HUES48 (cell line): ENCODE measurements around the gene PHC2.
A peak's percentile ranks its signal among the peaks of the same experiment; 100 is the strongest.

Source experiments
- H3K27ac ChIP-seq: one replicate; pipeline ENCODE4 v1.7.0; 2013; ENCODE audit warnings: low read depth, low read length, inconsistent platforms
- H3K27me3 ChIP-seq: 2 replicates; pipeline ENCODE4 v1.6.1; 2013; ENCODE audit warnings: mild to moderate bottlenecking, low read length; ENCODE audit not compliant: control insufficient read depth, insufficient read depth
- H3K36me3 ChIP-seq: 2 replicates; pipeline ENCODE4 v1.6.1; 2013; ENCODE audit warnings: low read length; ENCODE audit not compliant: control insufficient read depth, insufficient read depth
- H3K4me1 ChIP-seq: 2 replicates; pipeline ENCODE4 v1.6.1; 2013; ENCODE audit warnings: mild to moderate bottlenecking, low read length; ENCODE audit not compliant: control insufficient read depth, insufficient read depth
- H3K4me3 ChIP-seq: 2 replicates; pipeline ENCODE4 v1.5.1; 2013; ENCODE audit warnings: mild to moderate bottlenecking, low read depth, low read length
- H3K9ac ChIP-seq: 2 replicates; pipeline ENCODE4 v1.6.1; 2013; ENCODE audit warnings: mild to moderate bottlenecking, low read depth, low read length, moderate library complexity
- H3K9me3 ChIP-seq: 2 replicates; pipeline ENCODE4 v1.6.1; 2013; ENCODE audit warnings: low read length; ENCODE audit not compliant: control insufficient read depth, insufficient read depth

The PHC2 gene, protein sequence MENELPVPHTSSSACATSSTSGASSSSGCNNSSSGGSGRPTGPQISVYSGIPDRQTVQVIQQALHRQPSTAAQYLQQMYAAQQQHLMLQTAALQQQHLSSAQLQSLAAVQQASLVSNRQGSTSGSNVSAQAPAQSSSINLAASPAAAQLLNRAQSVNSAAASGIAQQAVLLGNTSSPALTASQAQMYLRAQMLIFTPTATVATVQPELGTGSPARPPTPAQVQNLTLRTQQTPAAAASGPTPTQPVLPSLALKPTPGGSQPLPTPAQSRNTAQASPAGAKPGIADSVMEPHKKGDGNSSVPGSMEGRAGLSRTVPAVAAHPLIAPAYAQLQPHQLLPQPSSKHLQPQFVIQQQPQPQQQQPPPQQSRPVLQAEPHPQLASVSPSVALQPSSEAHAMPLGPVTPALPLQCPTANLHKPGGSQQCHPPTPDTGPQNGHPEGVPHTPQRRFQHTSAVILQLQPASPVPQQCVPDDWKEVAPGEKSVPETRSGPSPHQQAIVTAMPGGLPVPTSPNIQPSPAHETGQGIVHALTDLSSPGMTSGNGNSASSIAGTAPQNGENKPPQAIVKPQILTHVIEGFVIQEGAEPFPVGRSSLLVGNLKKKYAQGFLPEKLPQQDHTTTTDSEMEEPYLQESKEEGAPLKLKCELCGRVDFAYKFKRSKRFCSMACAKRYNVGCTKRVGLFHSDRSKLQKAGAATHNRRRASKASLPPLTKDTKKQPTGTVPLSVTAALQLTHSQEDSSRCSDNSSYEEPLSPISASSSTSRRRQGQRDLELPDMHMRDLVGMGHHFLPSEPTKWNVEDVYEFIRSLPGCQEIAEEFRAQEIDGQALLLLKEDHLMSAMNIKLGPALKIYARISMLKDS

GRCh38 chr1:33430692-33431593, at the start of gene PHC2:
Gene PHC2, minus strand, starts transcription at chr1:33431095. Its CDS starts 55,556 bp downstream, at chr1:33375539.
- Histone ChIP-seq H3K4me3 (peak within 1 kb of the TSS; percentile 74), H3K27me3 (peaks cover 32% of the 10 kb centered on the region), H3K9ac (no peak within 1 kb of the TSS), H3K9me3 (no peaks in the 10 kb centered on the region), H3K36me3 (no peaks in the 10 kb centered on the region), H3K27ac (no peak within 1 kb of the TSS), H3K4me1 (peaks cover 16% of the 10 kb centered on the region)

DNA sequence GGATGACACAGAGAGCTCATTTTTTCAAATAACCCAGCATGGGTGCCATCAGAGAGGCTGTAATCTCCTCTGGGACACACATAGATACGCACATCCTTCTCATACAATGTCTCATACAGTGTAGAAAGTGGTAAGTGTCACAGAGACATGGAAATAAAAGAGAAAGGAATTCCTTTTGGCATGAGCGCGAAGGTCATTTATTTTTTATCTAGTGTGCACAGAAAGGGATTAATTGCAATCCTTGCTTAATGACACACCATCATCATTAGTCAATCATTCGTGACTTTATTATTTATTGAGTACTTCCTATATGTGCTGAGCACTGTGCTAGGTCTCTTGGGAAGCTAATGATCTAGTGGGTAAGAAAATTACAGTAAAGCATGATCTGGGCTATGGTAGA, 46.6 kb upstream of the PHC2 start:
- H3K4me1 ChIP-seq = no peaks in the 10 kb centered on the region
- H3K36me3 ChIP-seq = peaks cover 7% of the 10 kb centered on the region; the same call in 1 of the 2 replicates
- H3K27ac ChIP-seq = no peak overlapping the region
- H3K27me3 ChIP-seq = no peaks in the 10 kb centered on the region
- no peaks in the 10 kb centered on the region for H3K9me3 ChIP-seq
- H3K9ac ChIP-seq = no peak overlapping the region
- H3K4me3 ChIP-seq = no peak overlapping the region

DNA sequence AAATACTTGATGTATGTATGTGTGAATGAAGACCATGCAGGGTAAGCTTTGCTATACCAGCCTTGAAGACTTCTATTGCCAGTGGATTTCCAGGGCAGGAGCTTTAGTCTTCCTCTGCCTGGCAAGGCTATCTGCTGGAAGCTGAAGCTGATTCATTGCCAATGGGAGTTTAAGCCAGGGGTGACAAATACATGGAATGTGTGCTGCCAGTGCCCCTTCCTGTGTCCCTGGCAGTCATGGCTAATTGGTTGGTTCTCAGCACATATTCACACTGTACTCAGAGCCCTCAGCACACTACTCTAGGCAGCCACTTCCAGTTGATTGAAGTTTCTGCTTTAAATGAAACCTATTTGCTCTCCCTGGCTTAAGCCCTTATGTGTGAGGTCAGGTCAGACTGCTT, 43.0 kb upstream of the PHC2 start:
- no peak overlapping the region for H3K27ac ChIP-seq
- peaks cover 16% of the 10 kb centered on the region; the same call in 1 of the 2 replicates for H3K4me1 ChIP-seq
- H3K4me3 ChIP-seq = no peak overlapping the region
- H3K9me3 ChIP-seq = no peaks in the 10 kb centered on the region
- no peak overlapping the region for H3K9ac ChIP-seq
- no peaks in the 10 kb centered on the region for H3K36me3 ChIP-seq
- no peaks in the 10 kb centered on the region for H3K27me3 ChIP-seq

GRCh38 chr1:33472269-33472980, 41.5 kb upstream of the PHC2 start, which contains the start of gene ZSCAN20:
Gene ZSCAN20, plus strand, starts transcription at chr1:33472645. Its CDS starts 6,644 bp downstream, at chr1:33479289.
- peak within 1 kb of the TSS; percentile 71 for H3K4me3 ChIP-seq
- peaks cover 16% of the 10 kb centered on the region; the same call in 1 of the 2 replicates for H3K4me1 ChIP-seq
- no peaks in the 10 kb centered on the region for H3K36me3 ChIP-seq
- H3K27ac ChIP-seq = no peak within 1 kb of the TSS
- H3K9ac ChIP-seq = no peak within 1 kb of the TSS
- no peaks in the 10 kb centered on the region for H3K9me3 ChIP-seq
- no peaks in the 10 kb centered on the region for H3K27me3 ChIP-seq

DNA sequence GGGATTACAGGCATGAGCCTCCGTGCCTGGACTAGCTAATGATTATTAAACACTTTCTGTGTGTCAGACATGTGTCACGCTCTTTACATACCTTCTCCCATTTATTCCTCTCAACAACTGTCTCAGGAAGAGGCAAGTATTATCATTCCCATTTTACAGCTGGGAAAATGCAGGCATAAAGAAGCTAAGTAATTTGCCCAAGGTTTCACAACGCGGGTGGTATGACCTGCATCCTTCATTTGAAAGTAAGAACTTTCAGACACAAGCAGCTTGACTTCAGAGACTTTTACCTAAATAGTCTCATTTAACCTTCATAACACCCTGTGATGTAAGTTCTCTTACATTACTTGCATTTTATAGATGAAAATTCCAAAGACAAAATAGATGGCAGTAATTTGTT, 40.5 kb upstream of the PHC2 start:
- H3K4me3 ChIP-seq = no peak overlapping the region
- H3K36me3 ChIP-seq = no peaks in the 10 kb centered on the region
- no peak overlapping the region for H3K9ac ChIP-seq
- H3K9me3 ChIP-seq = no peaks in the 10 kb centered on the region
- no peaks in the 10 kb centered on the region for H3K27me3 ChIP-seq
- H3K27ac ChIP-seq = no peak overlapping the region
- H3K4me1 ChIP-seq = peaks cover 16% of the 10 kb centered on the region; the same call in 1 of the 2 replicates

DNA sequence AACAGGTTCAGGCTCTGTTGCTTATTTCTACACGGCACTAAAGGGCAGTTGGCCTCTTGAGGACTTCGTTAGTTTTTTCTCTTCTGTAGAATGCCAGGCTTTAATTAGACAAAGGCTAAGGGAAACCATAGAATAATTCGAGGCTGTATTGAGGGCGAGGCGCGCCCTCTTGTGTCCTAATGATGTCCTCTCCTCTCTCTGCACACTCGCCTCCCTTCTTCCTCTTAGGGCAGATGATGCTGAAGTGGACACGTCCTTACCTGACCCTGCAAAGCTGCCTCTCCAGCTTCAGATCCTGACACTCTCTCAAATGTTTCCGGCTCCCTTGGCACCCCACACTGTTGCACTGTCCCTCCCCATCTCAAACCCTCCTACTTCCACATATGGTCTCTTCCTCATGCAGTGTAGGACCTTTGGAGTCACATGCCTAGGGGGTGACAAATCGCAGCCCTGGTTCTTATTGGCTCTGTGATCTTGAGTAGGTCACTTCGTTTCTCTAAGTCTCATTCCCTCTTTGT, 39.7 kb upstream of the PHC2 start:
- H3K9me3 ChIP-seq = no peaks in the 10 kb centered on the region
- H3K4me1 ChIP-seq = peaks cover 16% of the 10 kb centered on the region; the same call in 1 of the 2 replicates
- no peak overlapping the region for H3K27ac ChIP-seq
- no peak overlapping the region for H3K9ac ChIP-seq
- no peak overlapping the region for H3K4me3 ChIP-seq
- no peaks in the 10 kb centered on the region for H3K36me3 ChIP-seq
- H3K27me3 ChIP-seq = no peaks in the 10 kb centered on the region

GRCh38 chr1:33469691-33470090, 38.8 kb upstream of the PHC2 start:
- H3K27me3 ChIP-seq = no peaks in the 10 kb centered on the region
- no peak overlapping the region for H3K27ac ChIP-seq
- no peaks in the 10 kb centered on the region for H3K9me3 ChIP-seq
- no peak overlapping the region for H3K4me3 ChIP-seq
- H3K36me3 ChIP-seq = no peaks in the 10 kb centered on the region
- no peak overlapping the region for H3K9ac ChIP-seq
- peaks cover 16% of the 10 kb centered on the region; the same call in 1 of the 2 replicates for H3K4me1 ChIP-seq

DNA sequence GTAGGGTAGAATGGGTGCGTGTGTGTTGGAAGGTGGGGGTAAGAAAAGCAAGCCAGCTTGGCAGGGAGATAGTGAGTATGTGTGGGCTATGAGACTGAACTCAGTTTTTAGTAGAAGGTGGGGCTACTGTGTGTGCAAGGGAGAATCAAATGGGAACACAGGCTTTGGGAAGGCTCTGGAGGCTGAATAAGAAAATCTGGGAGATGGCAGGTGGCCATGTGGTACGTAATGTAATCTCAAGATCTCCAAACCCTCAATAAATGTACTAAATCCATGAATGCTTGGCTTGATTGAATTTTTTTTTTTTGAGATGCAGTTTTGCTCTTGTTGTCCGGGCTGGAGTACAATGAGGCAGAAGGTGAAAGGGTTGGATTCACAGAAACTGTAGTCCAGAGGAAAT, 38.1 kb upstream of the PHC2 start:
- Histone ChIP-seq H3K4me3 (no peak overlapping the region), H3K9me3 (no peaks in the 10 kb centered on the region), H3K36me3 (no peaks in the 10 kb centered on the region), H3K9ac (no peak overlapping the region), H3K27me3 (no peaks in the 10 kb centered on the region), H3K27ac (no peak overlapping the region), H3K4me1 (peaks cover 16% of the 10 kb centered on the region; the same call in 1 of the 2 replicates)

DNA sequence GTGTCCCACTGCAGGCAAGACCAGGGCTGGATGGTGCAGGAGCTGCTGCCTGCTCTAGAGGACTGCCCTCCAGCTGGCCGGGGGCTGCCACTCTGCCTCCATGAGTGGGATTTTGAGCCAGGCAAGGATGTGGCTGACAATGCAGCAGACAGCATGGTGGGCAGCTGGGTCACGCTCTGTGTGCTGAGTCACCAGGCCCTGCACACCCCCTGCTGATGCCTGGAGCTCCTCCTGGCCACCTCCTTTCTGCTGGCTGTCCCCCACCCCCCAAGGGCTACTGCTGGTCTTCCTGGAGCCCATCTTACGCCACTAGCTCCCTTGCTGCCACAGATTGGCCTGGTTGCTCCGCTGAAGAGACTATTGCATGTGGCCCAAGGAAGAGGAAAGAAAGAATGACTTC, 37.6 kb upstream of the PHC2 start:
- H3K27me3 ChIP-seq = no peaks in the 10 kb centered on the region
- no peaks in the 10 kb centered on the region for H3K36me3 ChIP-seq
- no peak overlapping the region for H3K4me3 ChIP-seq
- H3K9ac ChIP-seq = no peak overlapping the region
- no peak overlapping the region for H3K27ac ChIP-seq
- H3K9me3 ChIP-seq = no peaks in the 10 kb centered on the region
- peaks cover 16% of the 10 kb centered on the region; the same call in 1 of the 2 replicates for H3K4me1 ChIP-seq

DNA sequence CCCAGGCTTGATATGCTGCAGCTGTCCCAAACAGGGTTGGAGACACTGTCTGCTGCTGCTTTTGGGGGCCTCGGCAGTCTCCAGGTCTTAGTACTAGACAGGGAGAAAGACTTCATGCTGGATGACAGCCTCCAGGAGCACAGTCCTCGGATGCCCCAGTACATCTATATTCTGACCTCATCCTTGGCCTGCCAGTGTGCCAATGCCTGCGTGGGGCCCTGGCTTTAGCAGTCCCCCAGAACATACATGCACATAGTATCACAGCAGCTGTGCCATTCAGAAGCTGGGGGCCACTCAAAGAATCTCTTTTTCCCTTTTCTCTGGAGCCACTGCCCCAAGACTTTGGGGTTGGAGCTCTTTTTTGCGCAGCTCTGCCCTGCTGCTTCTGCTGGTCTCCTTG, 37.1 kb upstream of the PHC2 start:
- Histone ChIP-seq H3K27me3 (no peaks in the 10 kb centered on the region), H3K36me3 (no peaks in the 10 kb centered on the region), H3K4me1 (peaks cover 16% of the 10 kb centered on the region; the same call in 1 of the 2 replicates), H3K4me3 (no peak overlapping the region), H3K9ac (no peak overlapping the region), H3K27ac (no peak overlapping the region), H3K9me3 (no peaks in the 10 kb centered on the region)
